Hepatocyte (in vitro differentiated cells): Measurements from ENCODE around the gene TMPRSS11B.

ENCODE experiments used
- EZH2phosphoT487 ChIP-seq: fragments of 200-600 bp; sonication (generic); IDR thresholded peaks from one replicate; pipeline ENCODE4 v1.6.1; 2018; ENCODE audit warnings: antibody characterized with exemption, mild to moderate bottlenecking, low read depth, moderate library complexity; ENCODE audit not compliant: unreplicated experiment, severe bottlenecking
- TF ChIP-seq, protein P1 (sequence below): fragments of 200-600 bp; sonication (generic); IDR thresholded peaks from 2 replicates; pipeline ENCODE4 v1.5.1; 2016; ENCODE audit warnings: antibody characterized with exemption, mild to moderate bottlenecking; ENCODE audit not compliant: poor library complexity

DNA sequence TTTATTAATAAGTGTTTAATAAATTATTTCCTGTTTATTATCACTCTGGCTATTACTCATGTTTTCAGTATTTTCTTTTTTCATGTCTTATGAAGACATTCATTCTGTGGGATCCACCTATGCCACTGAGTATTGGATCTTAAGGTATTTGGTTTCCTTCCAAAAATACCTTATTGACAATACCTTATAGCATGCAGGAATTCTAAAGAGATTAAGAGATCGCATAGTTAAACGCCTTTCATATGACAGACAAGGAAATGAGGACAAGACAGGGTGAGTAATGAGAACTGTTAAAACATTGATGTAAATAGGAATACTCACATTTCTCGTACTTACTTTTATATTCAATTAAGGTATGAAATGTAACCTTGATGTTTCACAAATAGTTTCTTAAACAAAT, 38.2 kb upstream of the TMPRSS11B start:
- TF ChIP-seq, protein P1, sequence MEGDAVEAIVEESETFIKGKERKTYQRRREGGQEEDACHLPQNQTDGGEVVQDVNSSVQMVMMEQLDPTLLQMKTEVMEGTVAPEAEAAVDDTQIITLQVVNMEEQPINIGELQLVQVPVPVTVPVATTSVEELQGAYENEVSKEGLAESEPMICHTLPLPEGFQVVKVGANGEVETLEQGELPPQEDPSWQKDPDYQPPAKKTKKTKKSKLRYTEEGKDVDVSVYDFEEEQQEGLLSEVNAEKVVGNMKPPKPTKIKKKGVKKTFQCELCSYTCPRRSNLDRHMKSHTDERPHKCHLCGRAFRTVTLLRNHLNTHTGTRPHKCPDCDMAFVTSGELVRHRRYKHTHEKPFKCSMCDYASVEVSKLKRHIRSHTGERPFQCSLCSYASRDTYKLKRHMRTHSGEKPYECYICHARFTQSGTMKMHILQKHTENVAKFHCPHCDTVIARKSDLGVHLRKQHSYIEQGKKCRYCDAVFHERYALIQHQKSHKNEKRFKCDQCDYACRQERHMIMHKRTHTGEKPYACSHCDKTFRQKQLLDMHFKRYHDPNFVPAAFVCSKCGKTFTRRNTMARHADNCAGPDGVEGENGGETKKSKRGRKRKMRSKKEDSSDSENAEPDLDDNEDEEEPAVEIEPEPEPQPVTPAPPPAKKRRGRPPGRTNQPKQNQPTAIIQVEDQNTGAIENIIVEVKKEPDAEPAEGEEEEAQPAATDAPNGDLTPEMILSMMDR: no peak
- no peak for TF ChIP-seq EZH2phosphoT487
